ENCODE results near the gene RUFY4.

Gene RUFY4

GRCh38 chr2:218068721-218069334, at the start of gene RUFY4:
Gene RUFY4, plus strand, starts transcription at chr2:218069253. Its CDS starts 1,353 bp downstream, at chr2:218070606.
- DNase-seq (ENCODE audit: low read depth in 2 of 2) = peak; percentile 12 to 28

GRCh38 chr2:218019411-218020060, 49.5 kb upstream of the RUFY4 start:
- DNase-seq (ENCODE audit: low read depth in 2 of 2) = no peak

- no peak for DNase-seq (ENCODE audit: low read depth in 2 of 2)
Measured at GRCh38 chr2:218020281-218020680, 48.8 kb upstream of the RUFY4 start.

GRCh38 chr2:218020966-218021535, 48.0 kb upstream of the RUFY4 start:
- no peak for DNase-seq (ENCODE audit: low read depth in 2 of 2)

- no peak for DNase-seq (ENCODE audit: low read depth in 2 of 2)
Measured at GRCh38 chr2:218021536-218022071, 47.4 kb upstream of the RUFY4 start.

GRCh38 chr2:218022131-218022850, 46.8 kb upstream of the RUFY4 start:
- DNase-seq (ENCODE audit: low read depth in 2 of 2) = no peak

GRCh38 chr2:218022851-218023530, 46.1 kb upstream of the RUFY4 start:
- no peak for DNase-seq (ENCODE audit: low read depth in 2 of 2)

- no peak for DNase-seq (ENCODE audit: low read depth in 2 of 2)
Measured at GRCh38 chr2:218023636-218024035, 45.4 kb upstream of the RUFY4 start.

- no peak for DNase-seq (ENCODE audit: low read depth in 2 of 2)
Measured at GRCh38 chr2:218024336-218024735, 44.7 kb upstream of the RUFY4 start.

GRCh38 chr2:218024871-218025270, 44.2 kb upstream of the RUFY4 start:
- no peak for DNase-seq (ENCODE audit: low read depth in 2 of 2)

GRCh38 chr2:218026244-218026643, 42.8 kb upstream of the RUFY4 start:
- no peak for DNase-seq (ENCODE audit: low read depth in 2 of 2)

- DNase-seq (ENCODE audit: low read depth in 2 of 2) = no peak
Measured at GRCh38 chr2:218026676-218027425, 42.2 kb upstream of the RUFY4 start.

GRCh38 chr2:218027426-218028188, 41.4 kb upstream of the RUFY4 start:
- DNase-seq (ENCODE audit: low read depth in 2 of 2) = no peak

GRCh38 chr2:218028189-218028495, 40.9 kb upstream of the RUFY4 start:
- no peak for DNase-seq (ENCODE audit: low read depth in 2 of 2)

- DNase-seq (ENCODE audit: low read depth in 2 of 2) = no peak
Measured at GRCh38 chr2:218028562-218029348, 40.3 kb upstream of the RUFY4 start.

- DNase-seq (ENCODE audit: low read depth in 2 of 2) = no peak
Measured at GRCh38 chr2:218029366-218030360, 39.4 kb upstream of the RUFY4 start.

GRCh38 chr2:218030409-218031195, 38.5 kb upstream of the RUFY4 start:
- DNase-seq (ENCODE audit: low read depth in 2 of 2) = no peak

GRCh38 chr2:218031261-218031660, 37.8 kb upstream of the RUFY4 start:
- DNase-seq (ENCODE audit: low read depth in 2 of 2) = no peak
